AG09309 (cell line): ENCODE results near the gene PPP2R1B.

Source experiments
- DNase-seq: peaks from one replicate; pipeline ENCODE4 v3.0.0-alpha.2; 2010; ENCODE audit warnings: low read depth
- H3K4me3 ChIP-seq: 2 replicates; pipeline ENCODE4 v1.5.1; 2011; ENCODE audit warnings: mild to moderate bottlenecking, low read depth, low read length, moderate library complexity; ENCODE audit not compliant: control insufficient read depth
- CTCF ChIP-seq: IDR thresholded peaks from 2 replicates; pipeline ENCODE4 v1.5.1; 2011; ENCODE audit warnings: mild to moderate bottlenecking, low read depth, low read length, inconsistent platforms; ENCODE audit not compliant: insufficient read depth, control insufficient read depth; ENCODE audit errors: missing control alignments

PPP2R1B gene

GRCh38 chr11:111724615-111725129, 41.5 kb downstream of the PPP2R1B start:
- no peak for DNase-seq
- no peak for TF ChIP-seq CTCF
- H3K4me3 ChIP-seq: no peak overlapping the region

- no peak for DNase-seq
- H3K4me3 ChIP-seq: no peak overlapping the region
- no peak for TF ChIP-seq CTCF
Measured at GRCh38 chr11:111723595-111723994, 42.6 kb downstream of the PPP2R1B start.

DNA sequence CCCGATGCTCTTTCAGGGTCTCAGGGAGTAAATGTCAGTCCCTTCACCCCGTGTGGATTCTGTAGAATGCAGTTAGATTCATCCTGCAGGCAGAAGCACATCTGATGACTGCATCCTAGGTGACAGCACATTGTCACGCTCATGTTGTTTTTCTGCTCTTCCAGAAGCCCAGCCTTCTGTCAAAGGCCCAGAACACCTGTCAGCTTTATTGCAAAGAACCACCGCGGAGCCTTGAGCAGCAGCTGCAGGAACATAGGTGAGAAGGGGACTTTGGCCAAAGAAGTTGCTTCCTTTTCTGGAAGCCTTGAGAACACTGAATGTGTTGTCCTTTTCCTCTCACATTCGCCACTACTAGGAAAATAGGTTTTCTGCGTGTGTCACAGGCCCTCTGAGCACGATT, 43.7 kb downstream of the PPP2R1B start:
- no peak overlapping the region for H3K4me3 ChIP-seq
- TF ChIP-seq CTCF: no peak
- DNase-seq: no peak

DNA sequence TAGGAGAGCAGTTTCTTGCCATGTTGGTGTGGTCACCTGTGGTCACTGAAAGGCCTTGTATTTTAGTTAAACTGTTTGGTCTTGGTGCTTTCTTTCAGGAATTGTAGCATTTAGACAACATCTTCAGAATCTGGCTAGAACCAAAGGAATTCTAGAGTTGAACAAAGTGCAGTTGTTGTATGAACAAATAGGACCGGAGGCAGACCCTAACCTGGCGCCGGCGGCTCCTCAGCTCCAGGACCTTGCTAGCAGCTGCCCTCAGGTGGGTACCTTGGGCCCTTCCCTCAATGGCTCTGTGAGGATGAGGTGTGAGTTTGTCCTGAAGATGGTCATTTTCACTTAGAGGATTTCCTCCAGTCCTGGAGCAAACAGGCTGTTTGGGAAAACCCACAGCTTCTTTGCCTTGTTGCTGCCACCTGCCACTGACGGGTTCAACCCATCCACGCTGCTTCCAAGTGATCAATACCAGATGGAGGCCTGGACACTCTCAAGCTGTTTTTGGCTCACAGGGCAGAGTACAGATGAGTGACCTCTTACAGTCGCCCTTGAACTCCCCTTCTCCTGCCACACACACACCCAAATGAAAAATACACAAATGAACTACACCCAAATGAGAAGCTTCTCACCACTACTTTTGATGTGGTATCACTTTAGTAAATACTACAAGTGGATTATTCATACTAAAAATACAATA, 45.2 kb downstream of the PPP2R1B start:
- no peak for DNase-seq
- no peak overlapping the region for H3K4me3 ChIP-seq
- no peak for TF ChIP-seq CTCF

GRCh38 chr11:111719379-111719778, 46.8 kb downstream of the PPP2R1B start:
- no peak overlapping the region for H3K4me3 ChIP-seq
- no peak for DNase-seq
- TF ChIP-seq CTCF: no peak

DNA sequence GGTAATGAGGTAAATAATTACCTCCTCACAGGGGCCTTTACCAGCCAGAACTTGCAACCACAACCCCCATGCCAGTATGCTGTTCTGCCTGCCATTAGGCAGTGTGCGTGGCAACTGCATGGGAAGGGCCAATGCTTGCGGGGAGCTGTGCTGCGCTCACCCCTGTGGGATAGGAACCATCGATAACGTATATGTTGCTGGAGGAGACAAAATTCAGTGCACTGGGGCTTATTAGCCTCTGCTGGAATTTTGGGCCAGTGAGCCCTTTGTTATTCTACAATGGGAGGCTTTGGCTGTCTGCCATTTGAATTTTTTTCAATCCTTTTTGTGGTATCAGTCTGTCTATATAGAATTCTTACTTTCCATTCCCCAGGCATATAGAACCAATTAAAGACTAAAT, 47.3 kb downstream of the PPP2R1B start:
- DNase-seq: no peak
- TF ChIP-seq CTCF: no peak
- no peak overlapping the region for H3K4me3 ChIP-seq
